GM21515 (cell line): Measurements from ENCODE around the gene TBC1D8.

Source experiments
- ATAC-seq: cut with Tn5 transposase; IDR thresholded peaks from one replicate; pipeline ENCODE4 v1.9.1; 2021; ENCODE audit not compliant: unreplicated experiment

TBC1D8 gene

GRCh38 chr2:101162561-101163330 is 11.6 kb upstream of the TBC1D8 start:
- ATAC-seq = no peak

DNA sequence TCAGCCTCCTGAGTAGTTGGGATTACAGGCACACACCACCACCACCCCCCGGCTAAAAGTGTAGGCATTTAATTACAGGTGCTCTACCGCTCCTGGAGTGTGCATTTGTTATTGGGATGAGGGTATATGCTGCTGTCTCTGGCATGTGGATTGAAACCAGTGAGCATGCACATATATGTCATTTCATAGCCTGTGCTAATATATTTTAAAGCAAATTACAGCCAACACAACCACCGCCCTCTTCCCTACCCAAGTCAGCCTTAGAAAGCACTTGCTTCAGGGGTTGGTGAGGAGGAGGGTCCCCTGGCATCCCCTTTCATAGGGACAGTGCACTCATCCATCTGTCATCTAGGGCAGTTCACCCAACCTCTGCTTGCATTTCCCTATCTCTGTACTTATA is 10.5 kb upstream of the TBC1D8 start:
- no peak for ATAC-seq

- ATAC-seq = no peak
Observed at GRCh38 chr2:101160454-101160853, 9.3 kb upstream of the TBC1D8 start.

DNA sequence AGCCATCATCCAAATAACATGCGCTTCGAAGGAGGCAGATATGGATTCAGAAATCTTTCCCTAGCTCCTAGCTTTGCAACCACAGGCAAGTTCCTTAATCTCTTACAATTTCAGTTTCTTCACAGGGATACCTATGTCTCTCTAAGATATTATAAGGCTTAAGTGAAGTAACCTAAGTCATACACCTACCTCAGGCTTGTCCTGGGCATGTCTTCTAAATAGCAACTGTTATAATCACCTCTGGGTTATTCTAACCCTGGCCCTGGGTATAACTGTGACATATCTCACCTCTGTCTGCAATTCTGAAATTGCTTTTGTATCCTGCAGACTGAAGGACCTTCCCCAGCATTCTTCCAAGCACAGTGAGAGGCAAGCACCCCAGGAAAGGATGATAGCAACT is 8.3 kb upstream of the TBC1D8 start:
- ATAC-seq = no peak

DNA sequence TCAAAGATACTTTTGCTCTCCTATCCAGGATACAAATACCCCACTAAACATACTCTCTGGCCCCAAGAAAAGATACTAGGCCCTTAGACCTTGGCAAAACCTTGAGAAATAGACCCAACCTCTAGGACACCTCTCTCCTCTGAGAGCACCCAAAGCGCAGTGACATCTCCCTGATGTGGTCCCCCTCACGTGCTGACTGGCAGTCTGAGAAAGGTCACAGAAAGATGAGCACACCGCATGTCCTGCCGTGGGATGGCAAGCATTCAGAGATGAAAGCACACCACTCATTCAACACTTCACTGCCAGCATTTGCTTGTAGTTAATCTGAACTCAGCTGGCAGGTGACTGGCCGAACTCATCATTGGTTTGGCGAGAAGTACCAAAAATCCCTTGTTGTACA is 6.1 kb upstream of the TBC1D8 start:
- no peak for ATAC-seq

DNA sequence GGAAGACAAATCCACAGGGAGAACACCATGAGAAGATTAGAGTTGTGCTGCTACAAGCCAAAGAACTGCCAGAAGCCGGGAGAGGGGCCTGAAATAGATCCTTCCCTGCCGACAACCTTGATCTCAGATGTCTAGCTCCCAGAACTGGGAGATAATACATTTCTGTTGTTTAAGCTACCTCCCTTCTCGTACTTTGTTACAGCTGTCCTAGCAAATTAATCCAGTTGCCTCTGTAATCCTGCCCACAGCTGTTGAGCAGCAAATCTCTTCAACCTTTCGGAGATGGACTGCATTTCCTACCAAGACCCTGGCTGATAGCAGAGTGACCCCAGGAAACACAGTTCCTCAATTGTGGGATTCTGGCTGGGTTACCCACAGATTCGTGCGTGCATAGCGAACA is 2.6 kb upstream of the TBC1D8 start:
- ATAC-seq = no peak

DNA sequence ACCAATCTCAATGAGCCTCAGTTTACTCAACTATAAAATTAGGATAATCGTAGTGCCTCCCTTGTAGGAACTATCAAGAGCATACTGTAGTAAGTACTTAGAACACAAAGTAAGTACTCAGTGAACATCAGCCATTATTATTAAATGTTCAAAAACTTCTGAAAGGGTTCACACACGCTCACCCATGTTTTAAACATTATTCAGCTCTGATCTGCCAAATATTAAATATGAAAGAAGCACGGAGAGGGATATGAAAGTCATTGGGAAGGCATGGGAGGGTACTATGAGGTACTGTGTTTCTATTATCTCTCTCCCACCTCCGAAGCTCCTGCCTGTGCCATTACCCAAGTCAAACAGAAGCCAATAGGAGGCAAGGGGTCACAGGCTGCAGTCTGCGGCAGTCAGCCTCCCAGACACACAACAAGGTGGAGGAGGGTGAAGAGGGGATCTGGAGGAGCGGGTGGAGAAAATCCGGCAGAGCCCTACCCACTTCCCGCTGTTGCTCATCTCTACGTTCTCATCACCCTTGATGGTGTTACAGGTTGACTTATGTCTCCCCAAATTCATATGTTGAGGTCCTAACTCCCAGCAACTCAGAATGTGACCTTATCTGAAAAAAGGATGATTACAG is 2.0 kb upstream of the TBC1D8 start:
- no peak for ATAC-seq

GRCh38 chr2:101152272-101153076 is 1.3 kb upstream of the TBC1D8 start:
- peak; percentile 66 for ATAC-seq

DNA sequence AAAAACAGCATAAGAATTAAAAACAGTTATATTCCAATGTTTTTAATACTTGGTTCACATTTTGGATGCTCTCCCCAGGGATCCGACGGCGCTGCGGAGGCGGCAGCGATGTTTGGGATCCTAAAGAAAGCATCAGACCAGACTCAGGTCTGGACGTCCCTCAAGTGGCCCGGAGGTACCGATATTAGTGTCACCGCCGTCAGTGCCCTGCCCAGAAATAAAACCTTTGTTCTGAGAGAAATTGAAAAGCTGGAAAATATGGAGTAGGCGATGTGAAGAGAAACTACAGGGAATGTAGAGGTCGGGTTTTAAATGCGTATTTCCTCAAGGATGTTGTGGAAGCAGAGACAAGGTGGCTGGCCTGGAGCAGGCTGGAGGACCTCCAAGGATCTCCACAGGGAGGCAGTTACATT is 683 bp upstream of the TBC1D8 start:
- ATAC-seq = no peak

DNA sequence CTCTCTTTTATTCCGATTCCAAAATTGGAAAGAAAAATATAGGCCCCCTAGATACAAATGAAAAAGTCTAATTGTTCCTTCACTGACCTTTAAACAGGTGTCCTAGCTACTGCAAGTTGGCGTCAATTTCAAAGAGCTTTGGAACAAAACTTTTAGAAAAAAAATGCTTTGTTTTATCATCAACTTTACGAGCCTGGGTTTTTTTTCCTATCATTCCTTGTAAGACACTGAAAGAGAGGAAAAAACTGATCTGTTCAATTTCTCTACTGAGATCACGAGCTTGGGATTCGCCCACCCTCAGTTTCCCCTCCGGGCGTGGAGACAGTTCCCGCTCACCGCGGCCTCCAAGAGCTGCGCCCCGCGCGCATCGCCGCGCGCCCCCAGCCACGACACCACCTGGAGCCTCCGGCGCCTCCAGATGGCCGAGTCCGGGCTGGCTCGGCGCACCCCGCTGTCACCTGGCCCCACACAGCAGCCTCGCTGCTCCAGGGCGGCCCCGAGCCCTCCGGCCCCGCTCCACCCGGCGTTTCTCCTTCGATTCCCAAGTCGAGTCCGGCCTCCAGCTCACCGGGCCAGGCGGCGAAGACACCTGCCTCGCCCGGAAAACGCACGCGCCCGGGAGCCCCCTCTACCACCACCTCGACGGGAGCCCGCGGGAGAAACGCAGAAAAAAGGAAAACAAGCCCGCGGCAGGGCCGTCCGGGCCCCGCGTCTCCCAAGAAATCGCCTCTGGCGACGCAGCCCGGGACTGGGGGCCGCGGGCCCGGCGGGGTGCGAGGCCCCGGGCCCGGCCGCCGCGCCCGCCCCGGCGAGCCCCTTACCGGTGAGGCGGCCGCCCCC is 656 bp downstream of the TBC1D8 start:
- no peak for ATAC-seq

GRCh38 chr2:101149241-101150192 is 1.7 kb downstream of the TBC1D8 start:
- no peak for ATAC-seq

DNA sequence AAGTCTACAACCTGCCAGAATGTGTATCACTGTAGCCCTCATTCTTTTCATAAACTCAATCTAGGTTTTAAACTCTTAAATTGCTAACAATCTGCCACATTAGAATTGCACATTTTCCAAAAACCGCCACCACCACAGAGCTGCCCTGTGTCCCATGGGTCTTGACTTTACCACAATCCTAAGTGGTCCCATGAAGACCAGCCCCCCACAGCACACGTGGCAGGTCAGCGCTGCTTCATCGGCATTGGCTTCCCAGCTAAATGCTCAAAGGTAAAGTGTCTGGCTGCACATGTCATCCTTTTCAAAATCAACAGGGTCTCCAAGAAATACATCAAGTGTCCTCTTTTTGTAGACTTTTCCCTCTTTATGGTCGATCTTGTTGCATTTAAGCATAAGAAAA is 2.4 kb downstream of the TBC1D8 start:
- no peak for ATAC-seq

GRCh38 chr2:101147971-101148370 is 3.2 kb downstream of the TBC1D8 start:
- ATAC-seq = no peak

DNA sequence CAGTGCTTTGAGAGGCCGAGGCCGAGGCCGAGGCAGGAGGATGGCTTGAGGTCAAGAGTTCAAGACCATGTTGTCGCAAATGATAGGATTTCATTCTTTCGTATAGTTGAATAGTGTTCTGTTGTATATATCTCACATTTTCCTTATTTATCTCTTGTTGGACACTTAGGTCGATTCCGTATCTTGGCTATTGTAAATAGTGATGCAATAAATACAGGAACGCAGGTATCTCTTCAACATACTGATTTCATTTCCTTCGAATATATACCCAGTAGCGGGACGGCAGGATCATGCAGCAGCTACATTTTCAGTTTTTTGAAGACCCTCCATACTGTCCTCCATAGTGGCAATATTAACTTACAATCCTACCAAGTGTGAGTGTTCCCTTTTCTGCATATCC is 4.1 kb downstream of the TBC1D8 start:
- no peak for ATAC-seq

- no peak for ATAC-seq
Observed at GRCh38 chr2:101146535-101146934, 4.6 kb downstream of the TBC1D8 start.

DNA sequence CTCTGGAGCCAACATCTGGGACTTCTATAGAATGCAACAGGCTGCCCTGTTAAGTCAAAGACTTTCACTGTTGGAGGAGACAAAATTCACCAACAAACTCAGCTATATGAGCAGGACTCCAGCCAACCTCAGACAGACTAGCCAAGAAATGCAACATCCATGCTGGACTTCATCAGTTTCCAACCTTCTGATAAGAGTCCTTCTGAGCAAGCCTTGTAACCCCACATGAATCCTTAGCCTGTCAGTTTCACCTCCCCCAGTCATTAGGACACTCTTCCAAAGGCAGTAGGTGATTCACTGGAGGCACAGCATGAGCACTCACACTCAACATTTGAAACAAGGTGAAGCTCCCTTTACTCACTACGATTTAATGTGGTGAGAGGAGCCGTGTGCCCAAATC is 5.8 kb downstream of the TBC1D8 start:
- no peak for ATAC-seq

- no peak for ATAC-seq
Observed at GRCh38 chr2:101142163-101142562, 9.0 kb downstream of the TBC1D8 start.

- ATAC-seq = no peak
Observed at GRCh38 chr2:101140978-101141655, 10.1 kb downstream of the TBC1D8 start.

DNA sequence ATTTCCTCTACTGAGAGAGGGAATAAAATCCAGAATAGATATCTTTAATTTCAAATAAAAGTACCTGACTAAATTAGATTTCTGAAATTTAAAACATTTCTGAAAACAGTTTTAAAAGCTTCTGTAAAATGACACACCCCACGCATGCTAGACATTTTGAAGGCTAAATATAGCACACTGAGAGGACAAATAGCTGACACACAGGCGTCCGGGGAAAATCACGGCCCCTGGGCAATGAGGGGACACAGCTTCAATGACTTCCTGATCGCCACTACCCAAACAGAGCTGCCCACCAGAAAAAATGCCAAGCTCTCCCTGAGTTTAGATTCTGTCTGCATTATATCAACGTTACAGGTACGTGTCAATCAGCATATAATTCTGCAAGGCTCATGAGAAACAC is 10.9 kb downstream of the TBC1D8 start:
- no peak for ATAC-seq
